GM19023 (cell line): ENCODE measurements around the gene FGFR2.
"Not testable (repeated sequence)": the region's sequence is repeated elsewhere in the genome, so short reads cannot be mapped to it uniquely, and the experiment has no call there.

Experiments used
- ATAC-seq: cut with Tn5 transposase; IDR thresholded peaks from one replicate; pipeline ENCODE4 v1.9.1; 2021; ENCODE audit warnings: mild to moderate bottlenecking, moderate library complexity; ENCODE audit not compliant: unreplicated experiment

Gene FGFR2

DNA sequence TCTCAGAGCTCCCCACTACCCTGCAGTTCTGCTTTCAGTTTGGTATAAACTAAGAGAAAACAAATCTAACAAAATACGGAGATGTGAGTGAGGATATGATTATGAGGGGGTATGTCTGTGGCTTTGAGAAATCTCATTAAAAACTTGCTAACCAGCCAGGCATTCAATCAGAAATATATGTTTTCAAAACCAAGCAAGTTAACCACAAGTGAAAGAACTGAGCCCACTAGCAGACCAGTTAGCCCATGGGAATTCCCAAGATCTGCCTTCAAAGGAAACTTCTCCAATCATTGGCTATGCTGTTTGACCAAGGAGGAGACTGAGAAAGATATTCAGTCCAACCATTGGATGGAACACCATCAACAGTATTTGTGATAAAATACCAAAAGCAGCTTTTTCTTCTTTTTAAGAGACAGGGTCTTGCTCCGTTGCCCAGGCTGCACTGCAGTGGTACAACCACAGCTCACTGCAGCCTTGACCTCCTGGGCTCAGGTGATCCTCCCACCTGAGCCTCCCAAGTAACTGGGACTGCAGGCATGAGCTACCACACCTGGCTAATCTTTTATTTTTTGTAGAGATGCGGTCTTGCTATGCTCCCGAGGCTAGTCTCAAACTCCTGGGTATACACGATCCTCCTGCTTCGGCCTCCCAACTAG is 41.2 kb downstream of the FGFR2 start:
- ATAC-seq: no peak

DNA sequence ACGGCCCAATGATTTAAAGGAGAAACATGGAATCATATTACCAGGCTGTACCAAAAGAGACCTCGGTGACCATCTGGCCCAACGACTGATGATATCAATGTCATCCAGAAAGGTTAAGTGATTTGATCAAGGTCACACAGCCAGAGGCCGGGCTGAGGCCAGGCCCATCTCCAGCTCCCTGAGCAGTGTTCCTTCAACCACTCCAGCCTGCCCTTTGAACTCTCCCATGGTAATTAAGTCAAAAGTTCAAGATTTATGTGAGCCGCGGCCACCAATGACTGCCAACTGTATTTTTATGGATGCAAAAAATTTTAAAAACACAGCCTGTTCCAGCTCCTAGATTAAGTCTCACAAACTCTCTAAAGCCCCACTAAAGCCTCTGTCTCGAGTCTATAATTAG is 41.8 kb downstream of the FGFR2 start:
- ATAC-seq: no peak

GRCh38 chr10:121554916-121555315 is 43.3 kb downstream of the FGFR2 start:
- ATAC-seq: not testable (repeated sequence)

- ATAC-seq: no peak
Observed at GRCh38 chr10:121553511-121554264, 44.6 kb downstream of the FGFR2 start.

GRCh38 chr10:121552746-121553145 is 45.5 kb downstream of the FGFR2 start:
- no peak for ATAC-seq

GRCh38 chr10:121551210-121551885 is 46.9 kb downstream of the FGFR2 start:
- no peak for ATAC-seq

GRCh38 chr10:121544301-121544869 is 53.9 kb downstream of the FGFR2 start:
- ATAC-seq: no peak

DNA sequence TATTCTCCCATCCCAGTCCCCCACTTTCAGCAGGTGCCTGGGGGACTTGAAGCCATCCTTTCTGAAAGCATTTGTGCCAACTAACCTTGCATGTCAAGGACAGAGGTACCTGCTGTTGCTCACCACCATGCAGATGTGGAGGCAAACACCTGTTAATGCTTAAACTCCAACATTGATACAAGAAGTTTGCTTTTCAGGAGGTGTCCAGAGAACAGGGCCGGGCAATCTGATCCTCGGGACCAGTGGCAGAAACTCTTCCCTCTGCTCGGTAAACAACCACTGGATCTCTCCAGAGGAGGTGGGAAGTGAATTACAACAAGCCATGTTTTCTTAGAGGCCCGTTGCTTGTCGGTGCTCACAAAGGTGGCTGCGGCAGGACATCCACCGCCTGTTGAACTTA is 54.7 kb downstream of the FGFR2 start:
- no peak for ATAC-seq

DNA sequence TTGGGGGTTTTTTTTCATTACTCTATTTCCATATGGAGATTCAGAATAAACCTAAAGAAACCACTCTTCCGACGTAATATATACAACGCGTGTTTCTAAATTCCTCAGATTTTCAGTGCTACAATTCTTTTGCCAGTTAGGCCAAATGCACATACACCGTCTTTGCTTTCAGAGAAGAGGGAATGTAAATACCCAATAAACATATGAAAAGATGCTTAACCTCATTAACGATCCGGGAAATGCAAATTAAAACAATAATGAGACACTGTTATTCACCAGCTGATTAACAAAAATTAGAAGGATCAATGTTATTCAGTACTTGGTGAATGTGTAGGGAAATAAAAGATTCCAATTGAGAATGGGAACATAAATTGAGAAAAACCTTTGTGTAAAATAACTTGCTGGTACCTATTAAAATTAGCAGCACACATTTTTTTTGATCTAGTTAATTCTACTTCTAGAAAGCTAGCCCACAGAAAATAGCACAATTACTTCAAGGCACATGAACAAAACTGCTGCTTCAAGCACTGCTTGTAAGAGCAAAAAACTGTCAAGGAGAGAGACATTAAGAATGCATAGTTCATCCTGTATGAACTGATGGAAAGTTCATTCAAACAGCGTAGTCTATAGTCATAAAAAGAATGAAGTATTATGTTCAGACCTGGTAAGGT is 56.7 kb downstream of the FGFR2 start:
- no peak for ATAC-seq

DNA sequence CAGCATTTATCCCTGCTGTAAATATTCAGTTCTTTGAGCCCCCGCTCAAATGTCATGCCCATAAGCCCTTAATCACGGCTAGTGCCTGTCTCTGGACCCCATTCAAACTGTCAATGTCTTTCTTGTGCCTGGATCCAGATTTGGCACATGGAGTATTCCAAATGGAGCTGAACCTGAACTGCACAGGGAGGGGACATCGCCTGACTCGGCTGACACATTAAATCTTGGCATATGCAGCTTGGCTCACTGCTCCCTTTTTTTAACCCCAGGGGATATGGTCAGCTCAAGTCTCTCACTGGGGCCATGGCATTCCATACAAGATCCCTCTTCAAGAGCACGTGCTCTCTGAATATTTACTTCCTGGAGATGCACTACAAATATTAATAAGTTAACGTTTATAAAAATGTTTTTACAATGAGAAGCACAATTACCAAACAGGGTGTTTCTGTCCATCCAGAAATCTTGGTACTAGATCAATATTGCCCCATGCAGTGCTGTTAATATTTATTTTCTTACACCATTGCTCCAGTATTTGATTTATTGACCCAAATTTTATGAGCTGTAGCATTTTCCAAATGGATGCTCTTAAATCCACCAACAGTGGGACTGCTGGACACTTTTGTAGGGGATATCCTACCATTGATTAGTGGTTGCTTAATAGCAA is 57.4 kb downstream of the FGFR2 start:
- ATAC-seq: no peak

DNA sequence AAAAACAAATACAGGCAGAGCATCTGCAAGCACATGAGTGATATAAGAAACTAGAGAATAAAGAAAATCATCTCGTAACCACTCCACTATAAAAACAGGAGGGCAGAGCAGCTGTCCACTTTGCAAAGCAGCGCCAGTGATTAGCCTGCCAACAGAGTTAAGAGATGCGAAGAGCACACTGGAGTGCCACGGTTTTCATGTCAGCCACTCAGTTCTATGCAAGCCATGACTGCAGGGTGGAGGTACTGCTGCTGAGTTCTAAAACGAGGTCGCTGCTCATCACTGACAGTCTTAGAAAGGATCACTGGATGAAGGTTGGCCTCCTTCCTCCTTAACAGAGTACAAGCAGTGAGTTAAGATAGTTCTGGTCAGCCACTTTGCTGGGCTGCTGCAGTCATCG is 58.5 kb downstream of the FGFR2 start:
- no peak for ATAC-seq

GRCh38 chr10:121536310-121536913 is 61.8 kb downstream of the FGFR2 start:
- ATAC-seq: no peak

DNA sequence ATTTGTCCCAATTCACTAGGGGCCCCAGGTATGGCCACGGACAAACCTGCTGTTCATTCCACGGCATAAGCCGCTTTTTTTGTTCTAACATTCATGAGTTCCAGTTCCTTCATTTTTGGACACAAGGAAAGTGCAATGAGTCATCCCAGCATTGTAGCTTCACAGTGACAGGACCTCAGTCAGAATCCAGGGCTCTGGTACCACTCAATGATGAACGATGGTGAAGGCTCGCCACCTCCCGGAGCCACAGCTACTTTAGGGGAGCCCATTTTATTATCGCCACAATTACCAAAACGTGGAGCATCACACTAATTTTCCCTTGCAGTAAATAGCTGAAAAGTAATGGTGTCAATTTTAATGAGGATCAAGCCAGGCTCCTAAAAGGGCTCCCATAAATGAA is 62.9 kb downstream of the FGFR2 start:
- ATAC-seq: no peak

DNA sequence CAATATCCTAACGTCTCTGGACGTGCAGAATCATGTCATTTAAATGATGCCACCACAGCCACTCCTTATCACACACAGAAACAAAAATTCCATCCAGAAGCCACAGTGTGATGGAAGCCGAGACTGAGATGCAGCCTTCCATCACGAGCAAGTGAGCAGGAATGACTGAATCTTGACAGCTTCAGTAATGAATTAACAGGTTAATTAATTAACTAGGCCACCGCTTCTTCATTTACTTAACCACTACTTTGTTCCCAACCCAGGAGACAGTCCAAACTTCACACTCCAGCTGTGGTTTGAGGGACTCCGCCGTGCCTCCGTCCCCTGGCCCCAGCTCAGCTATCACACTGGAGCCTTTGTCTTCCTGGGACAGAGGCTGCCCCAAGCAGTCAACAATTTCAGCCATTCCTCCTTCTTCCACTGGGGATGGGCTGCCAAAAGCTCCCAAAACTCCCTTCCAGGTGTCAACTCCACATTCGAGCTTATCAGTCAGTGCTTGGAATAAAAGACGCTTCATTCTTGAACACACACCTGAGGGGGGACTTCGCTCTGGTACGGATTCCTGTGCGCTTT is 65.9 kb downstream of the FGFR2 start:
- no peak for ATAC-seq

- no peak for ATAC-seq
Observed at GRCh38 chr10:121531830-121532178, 66.4 kb downstream of the FGFR2 start.

DNA sequence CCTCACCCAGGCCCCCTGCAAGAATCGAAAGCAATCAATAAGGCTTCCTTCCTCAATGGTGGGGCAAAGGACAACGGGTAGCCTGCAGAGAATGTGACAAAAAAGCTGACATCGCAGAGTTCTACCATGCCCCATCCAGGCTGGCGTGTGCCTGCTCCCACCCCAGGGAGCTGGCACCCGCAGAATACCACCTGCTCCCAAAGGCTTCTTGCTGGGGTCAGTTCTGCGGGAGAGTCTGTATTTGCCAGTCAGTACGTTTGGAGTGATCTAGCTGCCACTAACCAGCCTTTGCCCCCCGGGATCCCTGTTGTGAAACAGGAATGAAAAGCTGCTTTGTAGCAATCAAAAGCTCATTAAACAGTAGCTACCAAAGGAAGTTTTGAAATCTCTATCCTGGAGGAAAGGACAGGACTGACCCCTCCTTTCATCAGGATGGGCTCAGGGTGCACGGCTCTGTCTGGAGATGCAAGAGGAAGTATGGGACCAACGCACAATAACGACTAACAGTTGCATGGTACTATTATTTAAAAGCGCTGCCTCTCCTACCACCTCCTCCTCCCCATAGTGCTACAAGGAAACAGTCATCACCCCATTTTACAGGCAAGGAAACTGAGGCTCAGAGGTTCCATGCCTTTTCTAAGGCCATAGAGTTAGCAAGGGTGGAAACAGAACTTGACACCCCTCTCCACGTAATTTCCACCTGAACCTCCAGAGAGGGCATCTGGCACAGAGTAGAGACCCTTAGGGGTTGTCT is 67.0 kb downstream of the FGFR2 start:
- ATAC-seq: no peak

DNA sequence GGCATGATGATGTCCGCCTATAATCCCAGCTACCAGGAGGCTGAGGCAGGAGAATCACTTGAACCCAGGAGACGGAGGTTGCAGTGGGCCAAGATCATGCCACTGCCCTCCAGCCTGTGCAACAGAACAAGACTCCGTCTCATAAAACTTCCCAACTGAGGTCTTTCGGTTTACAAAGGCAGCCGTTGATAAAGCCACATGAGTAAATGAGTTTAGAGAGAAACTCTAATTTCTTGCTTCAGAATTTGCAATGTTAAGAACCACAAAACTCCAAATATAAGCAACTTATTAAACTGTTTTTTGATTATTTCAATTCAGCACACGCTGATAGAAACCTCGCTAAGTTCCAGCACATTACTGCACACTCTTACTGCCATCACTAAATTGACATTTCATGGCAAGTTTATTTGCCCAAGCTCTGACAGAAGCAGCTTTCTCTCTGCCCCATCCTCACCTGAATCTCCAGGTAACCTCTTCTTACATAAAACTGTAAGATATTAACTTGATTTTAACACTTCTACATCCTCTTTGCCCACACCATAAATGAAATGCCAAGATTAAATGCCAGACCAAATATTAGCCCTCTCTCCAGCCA is 67.7 kb downstream of the FGFR2 start:
- ATAC-seq: no peak

DNA sequence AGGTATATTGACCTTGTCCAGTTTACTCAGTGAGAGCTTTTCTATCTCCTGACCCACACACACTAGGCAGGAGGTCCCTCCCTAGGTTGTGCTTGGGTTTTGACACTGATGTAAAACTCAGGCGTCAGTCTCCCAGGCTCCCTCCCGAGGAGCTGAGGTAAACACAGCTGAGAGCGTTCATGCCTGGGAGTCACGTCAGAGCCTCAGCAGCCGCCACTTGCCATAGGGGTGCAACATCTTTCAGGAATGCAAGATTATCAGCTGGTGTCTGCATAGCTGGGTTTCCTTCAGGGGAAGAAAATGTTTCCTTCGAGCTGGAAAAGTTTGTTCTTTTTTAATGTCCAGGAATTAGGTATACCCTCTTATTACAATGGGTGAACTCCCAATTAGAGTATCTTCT is 70.6 kb downstream of the FGFR2 start:
- ATAC-seq: no peak

GRCh38 chr10:121526801-121527221 is 71.4 kb downstream of the FGFR2 start:
- no peak for ATAC-seq
